Measurements from ENCODE around the gene PNMT. TPM values are rescaled to one million over a fixed set of nuclear protein-coding genes. Genes with fewer than 3 reads are reported as not detected.

PNMT gene
- total and polyA plus RNA-seq, 2 of the 13 experiments (the other 11 are each of a cell fraction or from before 2014, with no cell fraction given) = 0.25 TPM; not detected in 1

- 97% methylated on average over 11 of the region's 11 CpGs for WGBS (ENCODE audit: low lambda C conversion rate)
- H3K9ac ChIP-seq (ENCODE audit: insufficient read depth, low read depth, low read length) = no peak overlapping the region
- in situ Hi-C loops (cut with HindIII; ENCODE audit: extremely low pct_ligation_motif_present, low pct_unique_long_range_greater_than_20kb) = no loop called here
Observed at GRCh38 chr17:39704821-39705551, 36.7 kb downstream of the PNMT start.

More at GRCh38 chr17:39704821-39705551, 36.7 kb downstream of the PNMT start:
- Histone ChIP-seq H3K9me3 (ENCODE audit: low read length) (no peaks in the 10 kb centered on the region), H3K4me3 (replicated peaks in 1 of 3; ENCODE audit: insufficient read depth in 1 of 3, low read depth in 2 of 3, low read length in 3 of 3) (no peak overlapping the region; a peak in 1 of 6 replicates), H3K4me1 (ENCODE audit: insufficient read depth, low read length) (peaks cover 51% of the 10 kb centered on the region), H3K4me2 (ENCODE audit: low read depth, low read length) (no peak overlapping the region), H3K27ac (ENCODE audit: extremely low read length, insufficient read depth, low read length) (no peak overlapping the region), H3K36me3 (replicated peaks in 1 of 2; ENCODE audit: control insufficient read depth in 1 of 2, insufficient read depth in 2 of 2, low read length in 2 of 2) (peaks cover 33 to 39% of the 10 kb centered on the region in 2 experiments), H2AFZ (ENCODE audit: low read length) (no peak overlapping the region), H3K79me2 (ENCODE audit: insufficient read depth, low read length) (peaks cover 53% of the 10 kb centered on the region), H3K27me3 (ENCODE audit: control insufficient read depth in 1 of 2, insufficient read depth in 2 of 2, low read length in 2 of 2) (no peaks in the 10 kb centered on the region), H4K20me1 (ENCODE audit: insufficient read depth, low read length) (peaks cover 14% of the 10 kb centered on the region; the same call in 1 of the 2 replicates)
- no TSS peak for BruUV-seq (replicated peaks)
- FAIRE-seq = no peak
- ChIA-PET POLR2A (interaction anchor here (0.7 to 3.0 kb wide), 4 partner anchors 9 to 33 kb away, joined by 3 to 9 read pairs (median 6); partner anchors contain the start of gene GRB7), CTCF (ENCODE audit: low intra/inter-chr PET ratio, low total read pairs) (no interaction called here)
- TF ChIP-seq ZSCAN22 (CRISPR knock-in tag; IDR thresholded peaks at IDR 0.05) = no peak
- TF ChIP-seq TEAD3 (CRISPR knock-in tag; optimal IDR thresholded peaks at IDR 0.05; ENCODE audit: borderline replicate concordance) = peak; percentile 91
- TF ChIP-seq STAG1 (CRISPR knock-in tag; IDR thresholded peaks at IDR 0.05) = no peak
- TF ChIP-seq ZKSCAN1 (IDR thresholded peaks at IDR 0.05; ENCODE audit: low read length) = peak; percentile 69
- TF ChIP-seq ZMYM4 (CRISPR knock-in tag; IDR thresholded peaks at IDR 0.05) = no peak
- no peak for TF ChIP-seq KLF13 (CRISPR knock-in tag; IDR thresholded peaks at IDR 0.05)
- TF ChIP-seq MATR3 (CRISPR knock-in tag; IDR thresholded peaks at IDR 0.05) = no peak
- no peak for TF ChIP-seq HNRNPUL1 (IDR thresholded peaks at IDR 0.05; ENCODE audit: low read depth, low read length)
- TF ChIP-seq ZNF644 (CRISPR knock-in tag; IDR thresholded peaks at IDR 0.05; ENCODE audit: low read depth) = no peak
- TF ChIP-seq KLF6 (CRISPR knock-in tag; IDR thresholded peaks at IDR 0.05) = no peak
- TF ChIP-seq MTF2 (CRISPR knock-in tag; IDR thresholded peaks at IDR 0.05; ENCODE audit: borderline replicate concordance) = no peak
- TF ChIP-seq, protein P1, sequence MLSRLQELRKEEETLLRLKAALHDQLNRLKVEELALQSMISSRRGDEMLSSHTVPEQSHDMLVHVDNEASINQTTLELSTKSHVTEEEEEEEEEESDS (CRISPR knock-in tag; IDR thresholded peaks at IDR 0.05; ENCODE audit: borderline replicate concordance) = no peak
- peak; percentile 23 for TF ChIP-seq AGO2 (optimal IDR thresholded peaks at IDR 0.05; ENCODE audit: low read depth, low read length)
- TF ChIP-seq CEBPZ (IDR thresholded peaks at IDR 0.05; ENCODE audit: low read length) = no peak
- 0 out of 2 replicates have a peak, but pooled peaks have one; percentile 12 for TF ChIP-seq ZNF605 (CRISPR knock-in tag; IDR thresholded peaks at IDR 0.05)
- peak; percentile 27 for TF ChIP-seq CTCF (CRISPR knock-in tag; IDR thresholded peaks at IDR 0.05)
- no peak for TF ChIP-seq ZNF10 (CRISPR knock-in tag; IDR thresholded peaks at IDR 0.05; ENCODE audit: borderline replicate concordance, low read depth)
- peak; percentile 17 for TF ChIP-seq RBM39 (IDR thresholded peaks at IDR 0.05; ENCODE audit: low read depth, low read length, poor library complexity, severe bottlenecking)
- ATAC-seq = no peak
- intact Hi-C loops (cut with micrococcal nuclease; ENCODE audit: unreplicated experiment) = no loop called here
- DNase-seq (ENCODE audit: low spot score) = no peak
